SW 1271 (cell line): ENCODE measurements around the gene PLEKHG4.

Source experiments
- DNase-seq, 2 experiments: peaks; one replicate each; lab custom pipeline; 2025; lab: John Stamatoyannopoulos, UW

Gene PLEKHG4

DNA sequence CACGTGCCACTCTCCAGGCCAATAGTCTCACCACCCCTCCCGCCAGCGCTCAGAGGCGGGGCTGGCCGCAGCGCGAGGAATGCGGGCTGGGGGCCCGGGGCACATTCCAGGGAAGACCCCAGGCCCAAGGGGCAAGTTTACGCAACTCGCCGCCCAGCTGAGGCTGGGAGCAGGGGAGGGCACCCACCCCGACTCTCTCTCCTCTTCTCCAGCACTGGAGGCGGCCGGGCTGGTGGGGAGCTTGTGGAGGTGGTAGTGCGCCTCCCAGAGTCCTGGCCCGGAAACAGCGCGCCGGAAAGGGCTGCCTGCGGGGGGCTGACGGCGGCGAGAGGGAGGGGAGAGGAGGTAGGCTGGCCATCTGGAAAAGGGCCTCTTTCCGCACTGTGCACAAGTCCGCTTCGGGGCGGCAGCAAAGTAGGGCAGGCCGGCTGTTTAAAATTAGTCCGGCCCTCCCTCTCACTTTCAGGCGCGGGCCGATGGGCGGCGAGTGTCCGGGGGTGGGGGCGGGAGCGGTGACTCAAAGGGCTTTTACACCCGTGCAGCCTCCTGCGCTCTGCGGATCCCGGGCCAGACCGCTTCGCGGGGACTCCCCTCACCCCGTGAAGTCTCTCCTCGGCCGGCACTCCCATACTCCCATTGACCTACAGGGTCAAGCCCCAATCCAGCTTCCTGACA is 33.1 kb upstream of the PLEKHG4 start:
- peak; percentile 42 to 76 for DNase-seq

DNA sequence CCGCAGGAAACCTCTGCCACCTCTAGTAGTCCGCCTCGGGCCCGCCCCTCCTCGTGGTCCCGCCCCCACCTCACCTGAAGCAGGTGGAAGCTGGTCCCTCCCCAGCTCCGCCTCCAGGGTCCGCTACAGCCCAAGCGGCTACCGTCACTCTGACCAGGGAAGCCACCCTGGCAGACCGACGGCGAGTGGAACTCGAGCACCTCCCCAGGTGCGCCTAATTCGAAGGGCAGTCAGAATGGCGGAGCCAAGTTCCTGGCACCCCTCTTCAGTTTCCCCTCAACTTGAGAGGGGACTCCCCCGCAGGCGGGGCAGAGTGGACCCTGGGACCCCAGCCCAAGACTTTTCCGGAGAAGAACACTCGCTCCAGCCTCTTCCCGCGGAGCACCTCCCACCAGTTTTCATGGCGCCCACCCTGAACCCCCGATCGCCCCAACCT is 32.6 kb upstream of the PLEKHG4 start:
- no peak for DNase-seq

DNA sequence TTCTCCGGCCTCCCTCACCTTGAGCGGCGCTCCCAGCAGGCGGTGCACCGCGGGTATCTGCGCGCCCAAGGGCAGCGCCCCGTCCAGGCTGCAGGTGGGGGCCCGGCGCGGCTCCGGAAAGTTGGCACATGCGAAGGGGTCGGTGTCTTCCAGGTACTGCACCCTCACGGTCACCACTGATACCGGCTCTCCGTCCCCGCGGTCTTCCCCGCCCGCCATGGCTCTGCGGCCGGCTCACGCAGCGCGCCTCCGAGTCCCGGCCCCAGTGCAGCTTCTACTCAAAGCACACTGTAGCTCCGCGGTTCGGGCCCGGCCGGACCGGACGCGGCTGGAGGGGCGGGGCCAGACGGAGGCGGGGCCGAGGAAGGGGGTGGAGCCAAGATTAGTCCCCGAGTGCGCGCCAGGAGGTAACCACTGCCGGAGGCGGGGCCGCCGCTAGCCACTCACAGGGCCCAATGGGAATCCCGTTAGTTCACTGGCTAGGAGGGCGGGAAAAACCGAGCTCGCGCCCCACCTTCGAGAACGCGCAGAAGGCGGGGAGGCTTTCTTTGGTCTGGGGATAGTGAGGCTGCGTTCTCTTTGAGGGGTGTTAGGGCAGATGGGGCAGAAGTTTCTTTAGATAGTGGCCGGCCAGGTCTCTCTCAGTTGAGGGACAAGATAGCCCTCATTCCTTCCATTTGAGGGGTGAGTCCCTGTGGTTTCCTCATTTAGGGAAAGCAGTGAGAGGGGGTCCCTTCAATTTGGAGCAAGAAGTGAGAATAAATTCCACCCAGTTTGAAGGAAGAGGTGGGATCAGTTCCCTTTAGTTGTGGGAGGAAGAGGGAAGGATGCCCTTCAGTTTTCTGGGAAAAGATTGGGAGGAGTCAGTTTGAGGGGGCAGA is 31.9 kb upstream of the PLEKHG4 start, which contains the start of gene FHOD1:
TSS of gene FHOD1 (minus strand) at position 290 of the 881 bp plus-strand sequence. CDS start at position 219, 71 bp downstream.
- peak; percentile 90 to 94 for DNase-seq

DNA sequence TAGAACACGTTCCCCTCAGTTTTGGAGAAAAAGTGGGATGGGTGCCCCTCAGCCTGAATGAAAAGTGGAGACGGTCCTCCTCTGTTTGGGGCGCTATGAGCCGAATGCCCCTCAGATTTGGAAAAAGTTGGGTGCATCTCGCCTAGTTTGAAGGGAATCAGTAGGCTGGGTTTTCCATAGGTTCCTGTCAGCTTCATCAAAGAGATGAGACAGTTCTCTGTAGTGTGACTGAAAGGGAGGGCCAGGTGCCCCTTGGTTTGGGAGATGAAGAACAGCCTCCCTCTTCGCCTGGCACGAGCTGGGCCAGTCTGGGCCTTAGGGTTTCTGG is 31.3 kb upstream of the PLEKHG4 start:
- peak in 1 of 2 experiments; percentile 28 for DNase-seq

DNA sequence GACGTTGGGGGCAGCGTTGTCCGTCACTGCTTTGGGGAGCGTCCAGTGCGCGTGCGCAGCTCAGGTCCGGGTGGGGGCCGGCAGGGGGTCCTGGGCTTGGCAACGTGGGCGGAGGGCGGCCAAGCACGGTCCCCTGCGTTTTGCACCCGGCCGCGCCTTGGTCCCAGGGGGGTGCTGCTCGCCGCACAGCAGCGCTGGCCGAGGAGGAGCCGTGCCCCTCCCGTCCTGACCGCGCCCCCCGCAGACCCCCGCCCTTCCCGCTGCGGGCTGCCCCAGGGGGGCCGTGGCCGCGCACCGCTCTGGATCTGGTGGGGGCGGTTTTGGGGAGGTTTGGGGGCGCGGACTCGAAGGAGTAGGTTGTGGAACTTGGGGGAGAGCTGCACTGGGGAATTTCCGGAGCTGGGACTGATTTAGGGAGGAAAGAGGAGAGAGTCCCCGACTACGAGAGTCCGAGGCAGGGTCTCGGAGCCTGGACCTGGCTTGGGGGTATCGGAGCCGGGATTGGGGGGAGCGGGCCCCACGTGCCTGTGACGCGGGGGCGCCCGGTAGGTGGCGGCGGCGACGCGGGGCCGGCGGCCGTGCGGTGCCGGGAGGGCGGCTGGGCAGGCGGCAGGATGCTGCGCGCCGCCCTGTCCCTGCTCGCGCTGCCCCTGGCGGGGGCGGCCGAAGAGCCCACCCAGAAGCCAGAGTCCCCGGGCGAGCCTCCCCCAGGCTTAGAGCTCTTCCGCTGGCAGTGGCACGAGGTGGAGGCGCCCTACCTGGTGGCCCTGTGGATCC is 30.7 kb upstream of the PLEKHG4 start, which contains the start of gene SLC9A5:
TSS of gene SLC9A5 (plus strand) at position 579 of the 777 bp plus-strand sequence. CDS start at position 615, 36 bp downstream.
- no peak for DNase-seq

DNA sequence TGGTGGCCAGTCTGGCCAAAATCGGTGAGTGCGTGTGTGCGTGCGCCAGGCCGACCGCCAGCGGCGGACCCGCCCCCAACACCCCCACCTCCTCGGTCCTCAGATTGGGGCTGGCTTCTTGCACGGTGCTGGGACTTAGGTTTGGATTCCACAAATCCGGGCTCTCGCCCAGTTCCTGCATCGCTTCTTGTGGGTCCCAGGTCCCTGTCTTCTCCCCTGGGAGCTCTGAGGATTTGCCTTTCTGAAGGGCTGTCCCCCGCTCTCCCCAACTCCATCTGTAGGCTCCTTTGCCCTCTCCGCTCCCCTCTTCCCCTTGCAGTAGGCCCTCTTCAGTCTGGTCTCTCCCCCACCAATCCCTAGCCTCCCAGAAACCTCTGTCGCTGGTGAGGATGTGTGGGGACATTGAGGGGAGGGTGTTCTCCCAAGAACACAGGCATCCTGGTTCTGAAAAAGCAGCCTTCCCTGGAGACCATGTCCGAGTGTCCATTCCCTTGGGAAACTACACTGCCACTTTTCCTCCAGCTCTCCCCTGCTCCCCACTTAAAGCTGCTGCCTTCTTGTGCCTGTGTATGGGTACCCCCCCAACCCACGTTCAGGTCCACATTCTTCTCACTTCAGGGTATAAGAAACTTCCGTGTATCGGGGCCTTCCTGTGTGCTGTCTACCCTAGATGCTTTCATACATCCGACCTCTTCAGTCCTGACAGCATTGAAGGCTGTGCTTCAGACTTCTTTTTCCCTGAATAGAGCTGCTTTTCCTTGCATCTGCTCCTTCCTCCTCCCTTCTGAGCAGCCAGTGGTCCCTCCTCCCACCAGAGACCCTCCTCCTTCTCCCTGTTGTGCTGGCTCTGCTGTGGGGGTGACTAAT is 29.9 kb upstream of the PLEKHG4 start:
- DNase-seq, result no peak

DNA sequence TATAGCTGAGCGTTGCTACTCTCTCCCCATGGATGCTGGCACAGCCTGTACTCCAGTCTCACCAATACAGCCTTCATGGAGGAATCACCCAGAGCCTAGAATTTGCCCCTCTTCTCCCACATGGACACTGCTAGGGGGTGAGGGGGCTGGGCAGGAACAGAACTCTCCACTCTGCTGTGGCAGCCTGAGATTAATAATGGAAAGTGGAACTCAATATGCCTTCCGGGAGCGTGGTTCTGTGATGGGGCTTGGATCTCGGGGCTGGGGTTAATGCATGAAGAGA is 29.3 kb upstream of the PLEKHG4 start:
- no peak for DNase-seq

DNA sequence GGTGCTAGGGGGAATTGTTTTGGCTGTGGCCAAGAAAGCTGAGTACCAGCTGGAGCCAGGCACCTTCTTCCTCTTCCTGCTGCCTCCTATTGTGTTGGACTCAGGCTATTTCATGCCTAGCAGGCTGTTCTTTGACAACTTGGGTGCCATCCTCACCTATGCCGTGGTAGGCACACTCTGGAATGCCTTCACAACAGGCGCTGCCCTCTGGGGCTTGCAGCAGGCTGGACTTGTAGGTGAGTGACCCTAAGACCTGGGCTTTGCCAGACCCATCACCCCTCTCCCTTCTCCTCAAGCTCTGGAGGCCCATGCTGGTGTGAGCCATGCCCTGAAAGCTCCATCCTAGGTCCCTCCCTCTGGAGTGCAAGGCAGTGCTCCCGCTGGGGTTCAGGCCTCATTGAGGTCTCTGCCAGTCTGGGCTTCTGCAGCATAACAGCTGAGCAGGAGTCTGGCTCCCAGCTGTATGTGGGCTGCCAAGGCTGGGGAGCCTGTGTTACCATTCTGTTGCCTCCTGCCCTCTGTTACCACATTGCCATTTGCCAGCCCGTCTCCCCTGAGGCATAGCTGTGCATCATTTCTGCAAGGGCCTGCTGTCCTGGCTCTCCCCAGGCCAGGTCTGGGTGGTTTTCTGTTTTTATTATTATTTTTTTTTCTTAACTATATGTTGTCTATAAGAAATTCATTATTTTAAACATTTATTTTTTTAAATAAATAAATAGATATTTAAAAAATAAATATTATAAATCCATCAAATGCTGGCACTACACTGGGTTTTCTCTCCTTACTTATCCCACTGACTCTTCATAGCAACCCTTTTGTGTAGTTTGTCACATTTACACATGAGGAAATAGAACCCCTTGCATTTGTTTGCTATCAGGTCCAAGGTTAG is 26.5 kb upstream of the PLEKHG4 start:
- no peak for DNase-seq

DNA sequence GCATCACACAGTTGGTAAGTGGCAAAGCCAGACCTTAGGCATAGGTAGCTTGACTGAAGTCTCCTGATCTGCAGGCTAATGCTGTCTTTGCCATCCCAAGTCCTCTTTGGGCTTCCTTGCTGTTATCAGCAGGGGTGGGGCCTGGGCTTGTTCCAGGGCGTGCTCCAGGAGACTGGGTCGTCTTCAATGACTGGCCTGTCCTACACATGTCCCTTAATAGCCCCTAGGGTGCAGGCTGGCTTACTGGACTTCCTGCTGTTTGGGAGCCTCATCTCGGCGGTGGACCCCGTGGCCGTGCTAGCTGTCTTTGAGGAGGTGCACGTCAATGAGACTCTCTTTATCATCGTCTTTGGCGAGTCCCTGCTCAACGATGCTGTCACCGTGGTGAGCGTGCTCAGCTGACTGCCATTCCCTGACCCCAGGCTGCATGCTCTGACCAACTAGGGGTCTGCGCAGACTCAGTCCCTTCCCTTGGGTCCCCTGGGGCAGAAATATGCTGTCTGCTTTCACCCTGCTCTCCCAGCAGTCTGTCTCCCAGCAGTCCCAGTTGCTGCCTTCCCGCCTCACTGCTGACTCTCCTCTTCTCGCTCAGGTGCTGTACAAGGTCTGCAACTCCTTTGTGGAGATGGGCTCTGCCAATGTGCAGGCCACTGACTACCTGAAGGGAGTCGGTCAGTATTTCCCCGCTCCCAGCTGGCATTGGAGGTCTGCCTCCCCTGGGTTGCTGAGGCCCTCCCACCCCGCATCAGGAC is 24.4 kb upstream of the PLEKHG4 start:
- DNase-seq, result no peak

DNA sequence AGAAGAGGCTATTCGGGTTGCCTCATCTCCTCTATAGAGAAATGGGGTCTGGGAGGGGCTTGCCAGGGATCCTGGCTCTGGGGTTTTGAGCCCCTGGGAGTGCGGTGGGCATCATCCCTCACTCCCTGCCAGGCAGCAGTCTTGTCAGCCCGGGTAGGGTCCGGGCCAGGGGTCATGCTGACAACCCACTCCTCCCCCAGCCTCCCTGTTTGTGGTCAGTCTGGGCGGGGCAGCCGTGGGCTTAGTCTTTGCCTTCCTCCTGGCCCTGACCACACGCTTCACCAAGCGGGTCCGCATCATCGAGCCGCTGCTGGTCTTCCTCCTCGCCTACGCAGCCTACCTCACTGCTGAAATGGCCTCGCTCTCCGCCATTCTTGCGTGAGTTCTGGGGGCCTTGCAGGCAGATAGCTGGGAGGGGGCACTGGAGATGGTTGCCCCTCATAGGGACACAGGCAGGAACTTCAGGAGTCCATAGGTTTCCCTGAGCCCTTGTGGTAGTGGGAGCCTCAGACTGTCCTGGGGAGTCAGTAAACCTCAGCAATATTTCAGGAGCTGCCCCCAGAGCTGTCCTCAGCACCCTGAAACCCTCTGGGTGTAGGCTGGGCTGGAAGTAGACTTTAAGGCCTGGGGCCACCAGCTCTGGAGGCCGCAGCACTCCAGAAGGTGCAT is 23.6 kb upstream of the PLEKHG4 start:
- no peak for DNase-seq

DNA sequence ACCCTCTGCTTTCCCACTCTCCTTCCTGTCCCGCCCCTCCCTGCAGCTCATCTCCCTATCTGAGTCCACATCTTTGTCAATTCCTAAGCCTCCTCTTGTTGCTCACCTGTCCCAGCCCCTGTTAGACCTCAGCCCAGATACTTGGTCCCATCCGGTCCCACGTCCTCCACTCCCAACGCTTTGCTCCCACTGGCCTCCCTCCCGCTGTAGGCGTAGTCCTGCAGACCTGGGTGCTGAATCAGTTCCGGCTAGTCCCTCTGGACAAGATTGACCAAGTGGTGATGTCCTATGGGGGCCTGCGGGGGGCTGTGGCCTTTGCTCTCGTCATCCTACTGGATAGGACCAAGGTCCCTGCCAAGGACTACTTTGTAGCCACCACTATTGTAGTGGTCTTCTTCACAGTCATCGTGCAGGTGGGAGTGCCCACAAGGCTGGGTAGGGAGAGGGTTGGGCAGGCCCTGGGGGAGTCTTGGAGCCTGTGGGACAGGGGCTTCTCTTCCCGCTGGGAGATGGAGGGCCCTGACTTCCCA is 22.6 kb upstream of the PLEKHG4 start:
- DNase-seq, result no peak

DNA sequence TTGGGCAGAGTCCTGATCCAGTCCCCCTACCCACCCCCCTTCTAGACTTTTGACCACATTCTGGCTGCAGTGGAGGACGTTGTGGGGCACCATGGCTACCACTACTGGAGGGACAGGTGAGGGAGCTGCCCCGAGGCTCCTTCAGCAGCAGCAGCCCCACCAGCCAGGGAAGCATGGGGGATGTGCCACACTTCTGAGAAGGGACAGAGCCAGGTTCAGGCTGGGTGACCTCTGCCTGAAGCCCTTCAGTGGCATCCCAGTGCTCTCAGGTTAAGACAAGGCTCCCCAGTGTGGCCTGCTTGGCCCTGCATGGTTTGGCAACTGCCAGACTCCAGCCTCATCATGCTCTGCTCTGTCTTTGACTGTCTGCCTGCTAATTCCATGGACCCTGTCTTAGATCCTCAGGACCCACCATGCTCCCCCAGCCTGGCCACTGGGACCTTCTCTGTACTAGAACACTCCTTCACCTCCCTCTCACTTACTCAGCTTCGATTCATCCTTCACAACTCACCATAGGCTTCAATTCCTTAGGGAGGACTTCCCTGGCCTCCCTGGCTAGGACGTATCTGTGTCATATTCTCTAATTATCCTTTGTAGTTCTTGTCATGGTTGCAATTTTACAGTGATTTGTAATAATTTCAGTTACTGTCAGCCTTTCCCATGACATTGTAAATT is 21.7 kb upstream of the PLEKHG4 start:
- DNase-seq, result no peak

DNA sequence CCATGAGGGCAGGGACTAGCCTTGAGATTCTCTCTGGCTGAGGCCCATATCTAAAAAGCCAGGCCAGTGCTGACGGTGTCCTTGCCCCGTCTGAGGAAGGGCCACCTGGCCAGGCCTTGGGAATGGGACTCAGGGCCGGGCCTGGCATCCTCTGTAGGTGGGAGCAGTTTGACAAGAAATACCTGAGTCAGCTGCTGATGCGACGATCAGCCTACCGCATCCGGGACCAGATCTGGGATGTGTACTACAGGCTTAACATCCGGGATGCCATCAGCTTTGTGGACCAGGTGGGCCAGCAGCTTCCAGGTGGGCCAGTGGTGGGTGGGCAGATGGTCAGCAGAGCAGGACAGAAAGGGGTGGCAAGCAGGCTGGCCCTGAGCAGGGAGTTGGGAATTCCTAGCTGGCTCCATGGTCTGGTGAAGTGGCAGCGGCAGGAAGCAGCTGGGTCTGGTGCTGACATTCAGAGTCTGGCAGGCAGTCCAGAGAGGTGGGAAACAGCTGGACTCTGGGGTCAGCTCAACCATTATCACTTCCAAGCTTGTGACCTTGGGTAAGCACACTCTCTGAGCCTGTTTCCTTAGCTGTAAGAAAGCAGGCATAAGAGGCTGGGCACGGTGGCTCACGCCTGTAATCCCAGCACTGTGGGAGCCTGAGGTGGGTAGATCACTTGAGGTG is 21.0 kb upstream of the PLEKHG4 start:
- no peak for DNase-seq

DNA sequence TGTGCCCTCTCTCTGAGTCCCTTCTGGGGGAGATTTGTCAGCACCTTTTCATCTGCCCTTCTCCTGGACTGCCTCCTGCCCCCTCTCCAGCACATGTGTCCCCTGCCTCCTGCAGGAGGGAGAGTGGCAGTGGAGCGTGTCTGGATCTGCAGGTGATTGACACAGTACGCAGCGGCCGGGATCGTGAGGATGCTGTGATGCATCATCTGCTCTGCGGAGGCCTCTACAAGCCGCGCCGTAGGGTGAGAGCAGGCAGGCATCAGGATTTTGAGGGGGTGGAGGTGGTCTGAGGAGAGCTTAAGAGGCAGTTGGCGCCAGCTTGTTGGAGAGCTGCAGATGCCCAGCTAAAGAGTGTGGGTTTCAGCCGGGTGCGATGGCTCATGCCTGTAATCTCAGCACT is 19.6 kb upstream of the PLEKHG4 start:
- DNase-seq, result no peak

DNA sequence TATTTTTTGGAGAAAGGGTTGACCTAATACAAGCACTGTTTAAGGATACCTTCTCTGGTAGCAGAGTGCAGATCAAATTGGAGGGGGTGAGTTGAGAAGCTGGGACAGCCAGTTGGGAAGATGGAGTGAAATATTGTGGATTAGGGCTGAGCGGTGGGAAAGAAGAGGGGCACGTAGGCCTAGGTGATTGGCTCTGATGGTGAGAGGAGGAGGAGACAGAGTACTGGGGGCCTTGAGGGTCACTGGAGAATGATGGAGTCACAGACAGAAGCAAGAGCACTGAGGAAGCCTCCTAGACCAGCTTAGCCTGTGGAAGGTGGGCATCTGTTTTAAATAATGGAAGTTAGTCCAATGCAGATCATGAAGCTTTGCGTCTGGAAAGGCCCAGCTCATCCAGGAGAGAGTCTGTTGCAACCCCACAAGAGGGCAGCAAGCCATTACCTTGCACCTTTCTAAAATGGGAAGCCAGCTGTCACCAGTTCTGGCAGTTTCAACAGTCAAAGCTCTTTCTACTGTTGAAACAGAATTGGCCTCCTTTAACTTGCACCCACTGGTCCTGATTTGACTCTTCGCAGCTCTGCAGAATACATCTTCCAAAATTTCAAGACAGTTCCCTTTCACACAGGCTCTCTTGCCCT is 18.8 kb upstream of the PLEKHG4 start:
- DNase-seq, result peak in 1 of 2 experiments; percentile 47

DNA sequence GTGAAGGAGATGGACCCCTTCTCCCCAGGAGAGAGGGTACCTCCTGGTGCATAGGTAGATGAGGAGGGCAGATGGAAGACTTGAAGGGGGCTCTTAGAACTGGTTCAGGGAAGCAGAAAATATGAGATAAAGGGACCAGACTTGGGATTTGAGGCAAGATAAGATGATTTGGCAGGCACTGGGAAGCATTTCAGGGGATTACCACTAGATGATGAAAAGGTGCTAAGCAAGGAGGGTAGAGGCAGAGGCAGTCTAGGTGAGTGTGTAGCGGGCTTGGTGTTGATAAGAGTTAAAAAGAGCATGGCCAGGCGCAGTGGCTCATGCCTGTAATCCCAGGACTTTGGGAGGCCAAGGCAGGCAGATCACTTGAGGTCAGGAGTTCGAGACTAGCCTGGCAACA is 16.1 kb upstream of the PLEKHG4 start:
- no peak for DNase-seq

DNA sequence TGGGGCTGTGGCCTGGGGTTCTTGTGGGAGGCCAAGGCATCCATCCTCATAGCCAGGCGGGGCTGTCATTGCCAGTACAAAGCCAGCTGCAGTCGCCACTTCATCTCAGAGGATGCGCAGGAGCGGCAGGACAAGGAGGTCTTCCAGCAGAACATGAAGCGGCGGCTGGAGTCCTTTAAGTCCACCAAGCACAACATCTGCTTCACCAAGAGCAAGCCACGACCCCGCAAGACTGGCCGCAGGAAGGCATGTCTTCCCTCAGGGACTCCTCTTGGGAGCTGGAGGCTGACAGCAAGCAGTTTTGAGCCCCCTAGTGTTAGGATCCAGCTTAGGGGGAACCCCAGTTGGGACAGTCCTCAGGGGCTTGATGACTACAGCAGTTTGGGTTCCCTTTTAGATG is 15.1 kb upstream of the PLEKHG4 start:
- DNase-seq, result no peak
